Upper lobe of left lung (tissue), 6 donors: ENCODE measurements around the gene PDE7B. TPM values are rescaled to one million over a fixed set of nuclear protein-coding genes. Genes with fewer than 3 reads are reported as not detected.

Source experiments
- ATAC-seq, 2 donors: fragments of 200-7000 bp; cut with Tn5 transposase; one replicate each; pipeline ENCODE4 v1.9.1; 2022; ENCODE audit warnings: mild to moderate bottlenecking in 2 of 2, moderate library complexity in 2 of 2; ENCODE audit not compliant: low FRiP score in 2 of 2
- DNase-seq, 2 donors: peaks; one replicate each; pipeline ENCODE4 v3.0.0-alpha.2; 2019 to 2020
- H3K27ac ChIP-seq, 4 donors: fragments of 200-600 bp; sonication (generic); one replicate each; pipeline ENCODE4 v1.5.1; 2016 to 2019
- H3K27me3 ChIP-seq, 4 donors: fragments of 200-600 bp; sonication (generic); one replicate each; pipeline ENCODE4 v1.5.1; 2017 to 2019
- H3K36me3 ChIP-seq, 4 donors: fragments of 200-600 bp; sonication (generic); one replicate each; pipeline ENCODE4 v1.5.1; 2016 to 2019
- H3K4me1 ChIP-seq, 4 donors: fragments of 200-600 bp; sonication (generic); one replicate each; pipeline ENCODE4 v1.5.1; 2018 to 2019
- H3K4me3 ChIP-seq, 4 donors: fragments of 200-600 bp; sonication (generic); one replicate each; pipeline ENCODE4 v1.5.1; 2017 to 2019; ENCODE audit warnings: mild to moderate bottlenecking in 2 of 4, moderate library complexity in 1 of 4
- H3K9me3 ChIP-seq, 4 donors: fragments of 200-600 bp; sonication (generic); one replicate each; pipeline ENCODE4 v1.5.1; 2018 to 2019
- CTCF ChIP-seq, 6 experiments: fragments of 450-650 bp in 4 of 6; fragments of 200-600 bp in 2 of 6; sonication (generic) in 2 of 6; IDR thresholded peaks; one replicate each; pipeline ENCODE4 v1.5.1; 2016 to 2019; ENCODE audit warnings: antibody characterized with exemption in 6 of 6
- EP300 ChIP-seq, 4 donors: sonication (generic); formaldehyde crosslinking; IDR thresholded peaks; one replicate each; pipeline ENCODE4 v1.5.1; 2017; ENCODE audit warnings: antibody characterized with exemption in 4 of 4, control low read depth in 2 of 4
- POLR2A ChIP-seq, 4 donors: fragments of 450-650 bp; IDR thresholded peaks; one replicate each; pipeline ENCODE4 v1.5.1; 2016 to 2017; ENCODE audit warnings: antibody characterized with exemption in 4 of 4, mild to moderate bottlenecking in 2 of 4
- POLR2AphosphoS5 ChIP-seq, 2 donors: sonication (generic); formaldehyde crosslinking; IDR thresholded peaks; one replicate each; pipeline ENCODE4 v1.5.1; 2017; ENCODE audit warnings: antibody characterized with exemption in 2 of 2
- WGBS, 2 donors: methylation state at CpG; one replicate each; pipeline ENCODE4 v1.1.5; 2017 to 2018; 5-methylcytosine and 5-hydroxymethylcytosine counted together
- total RNA-seq, 6 donors: library from RNA; depleted of rRNA in 4 of 6; stranded (reverse); fragments of >200 nt in 4 of 6; gene quantifications; one replicate each; pipeline versions ENCODE4 v1.1.0 to v1.2.1, GENCODE V29; 2016 to 2021
- donor health status: DM: no; HTN: no; CAD: no; lungs with moderate emphysema.
- donor health status: DM: no; HTN: yes; CAD: no; lungs with severe emphysema.

The PDE7B gene
- total RNA-seq, 6 donors from 2014 or later = 1.0 to 4.4 (median 2.6) TPM

DNA sequence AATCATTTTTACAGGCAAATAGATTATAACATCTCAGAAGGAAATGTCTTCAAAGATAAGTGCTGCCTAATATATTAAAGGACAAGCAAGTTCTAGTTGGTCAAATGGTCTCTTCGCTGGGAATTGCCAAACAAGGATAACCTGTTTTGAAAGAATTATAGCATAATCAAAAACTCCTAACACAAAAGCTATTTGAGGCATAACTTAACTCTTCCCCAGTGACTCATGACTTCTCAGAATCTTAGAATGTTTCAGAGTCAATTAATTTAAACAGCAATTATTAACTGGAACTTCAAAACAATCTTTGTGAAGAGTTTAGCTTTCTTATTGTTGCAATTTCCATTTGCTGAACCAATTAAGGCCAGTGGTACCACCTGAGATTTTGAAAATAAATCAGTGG, 272.0 kb downstream of the PDE7B start:
- Histone ChIP-seq H3K36me3 (no peaks in the 10 kb centered on the region), H3K27ac (no peak overlapping the region), H3K9me3 (no peaks in the 10 kb centered on the region), H3K27me3 (no peaks in the 10 kb centered on the region), H3K4me3 (no peak overlapping the region), H3K4me1 (peaks cover 0 to 8% (median 0%) of the 10 kb centered on the region in 4 donors)
- DNase-seq (no peak), ATAC-seq (no peak)
- 49 to 55% methylated on average over 1 of the region's 1 CpG for WGBS, 2 donors
- TF ChIP-seq CTCF (IDR thresholded peaks at IDR 0.05) = no peak
- no peak for TF ChIP-seq POLR2AphosphoS5 (IDR thresholded peaks at IDR 0.05)
- TF ChIP-seq POLR2A (IDR thresholded peaks at IDR 0.05) = no peak
- TF ChIP-seq EP300 (IDR thresholded peaks at IDR 0.05) = no peak

GRCh38 chr6:136125585-136125984, 274.1 kb downstream of the PDE7B start:
- ATAC-seq (no peak), DNase-seq (peak in 1 of 2 donors; percentile 40)
- peaks cover 0 to 8% (median 0%) of the 10 kb centered on the region in 4 donors for H3K4me1 ChIP-seq
- H3K4me3 ChIP-seq = no peak overlapping the region
- no peaks in the 10 kb centered on the region for H3K9me3 ChIP-seq
- H3K27ac ChIP-seq = no peak overlapping the region
- no peak for TF ChIP-seq EP300 (IDR thresholded peaks at IDR 0.05)
- no peak for TF ChIP-seq CTCF (IDR thresholded peaks at IDR 0.05)
- TF ChIP-seq POLR2AphosphoS5 (IDR thresholded peaks at IDR 0.05) = no peak
- TF ChIP-seq POLR2A (IDR thresholded peaks at IDR 0.05) = no peak
- H3K27me3 ChIP-seq = no peaks in the 10 kb centered on the region
- no peaks in the 10 kb centered on the region for H3K36me3 ChIP-seq
- WGBS, 2 donors = 49 to 74% methylated on average over 2 of the region's 2 CpGs

DNA sequence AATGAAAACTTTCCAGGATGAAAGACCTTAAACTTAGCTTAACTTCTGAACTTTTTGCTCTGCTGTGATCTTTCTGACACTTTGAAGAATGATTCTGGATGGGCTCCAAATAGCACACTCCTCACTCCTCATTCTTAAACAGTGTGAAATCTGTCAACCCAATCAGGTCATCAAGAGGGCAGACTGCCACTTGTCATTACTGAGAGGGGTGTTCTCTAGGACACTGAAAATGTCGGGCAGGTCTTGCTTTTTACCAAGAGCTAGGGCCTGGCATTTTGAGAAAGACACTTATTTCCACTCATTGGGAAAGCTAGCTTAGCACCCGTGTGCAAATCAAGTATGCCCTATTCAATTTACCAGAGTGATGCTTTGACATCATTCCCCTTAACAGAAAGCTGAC, 276.4 kb downstream of the PDE7B start:
- Histone ChIP-seq H3K36me3 (no peaks in the 10 kb centered on the region), H3K4me1 (peaks cover 0 to 8% (median 0%) of the 10 kb centered on the region in 4 donors), H3K27me3 (no peaks in the 10 kb centered on the region), H3K9me3 (no peaks in the 10 kb centered on the region), H3K4me3 (no peak overlapping the region), H3K27ac (no peak overlapping the region)
- no peak for ATAC-seq
- TF ChIP-seq POLR2AphosphoS5 (IDR thresholded peaks at IDR 0.05) = no peak
- no peak for TF ChIP-seq POLR2A (IDR thresholded peaks at IDR 0.05)
- TF ChIP-seq EP300 (IDR thresholded peaks at IDR 0.05) = no peak
- TF ChIP-seq CTCF (IDR thresholded peaks at IDR 0.05) = no peak
- no peak for DNase-seq
- 6 to 33% methylated on average over 2 of the region's 2 CpGs for WGBS, 2 donors

DNA sequence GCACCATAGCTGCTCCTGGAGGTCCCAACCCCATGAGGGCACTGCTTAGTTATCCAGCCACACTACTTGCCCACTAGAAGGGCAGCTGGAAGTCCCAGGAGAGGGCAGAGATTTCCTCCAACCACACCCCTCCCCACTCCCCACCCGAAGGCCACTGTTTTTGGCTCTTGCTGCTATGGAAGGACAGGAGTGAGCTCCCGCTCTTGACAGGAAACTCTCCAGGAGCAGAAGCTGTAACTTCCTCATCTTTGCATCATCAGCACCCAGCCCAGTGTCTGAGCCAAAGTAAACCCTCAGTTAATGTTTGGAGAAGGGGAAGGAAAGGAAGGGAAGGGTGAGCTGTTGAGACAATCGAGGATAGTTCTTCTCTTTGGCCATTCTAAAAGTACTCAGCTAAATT, 277.9 kb downstream of the PDE7B start:
- ATAC-seq (peak in 1 of 2 donors; percentile 52), DNase-seq (no peak)
- Histone ChIP-seq H3K27me3 (no peaks in the 10 kb centered on the region), H3K9me3 (no peaks in the 10 kb centered on the region), H3K4me1 (peaks cover 0 to 8% (median 0%) of the 10 kb centered on the region in 4 donors), H3K4me3 (no peak overlapping the region), H3K36me3 (no peaks in the 10 kb centered on the region), H3K27ac (no peak overlapping the region)
- no peak for TF ChIP-seq EP300 (IDR thresholded peaks at IDR 0.05)
- TF ChIP-seq CTCF (IDR thresholded peaks at IDR 0.05) = no peak
- no peak for TF ChIP-seq POLR2A (IDR thresholded peaks at IDR 0.05)
- no peak for TF ChIP-seq POLR2AphosphoS5 (IDR thresholded peaks at IDR 0.05)
- WGBS, 2 donors = 29 to 39% methylated on average over 3 of the region's 3 CpGs

GRCh38 chr6:136134268-136134667, 282.8 kb downstream of the PDE7B start:
- no peak for DNase-seq
- TF ChIP-seq POLR2AphosphoS5 (IDR thresholded peaks at IDR 0.05) (no peak), EP300 (IDR thresholded peaks at IDR 0.05) (no peak), POLR2A (IDR thresholded peaks at IDR 0.05) (no peak), CTCF (IDR thresholded peaks at IDR 0.05) (no peak)
- H3K27ac ChIP-seq = no peak overlapping the region
- WGBS, 2 donors = 84 to 93% methylated on average over 5 of the region's 5 CpGs
- H3K27me3 ChIP-seq = no peaks in the 10 kb centered on the region
- H3K9me3 ChIP-seq = no peaks in the 10 kb centered on the region
- H3K4me3 ChIP-seq = no peak overlapping the region
- no peak for ATAC-seq
- no peaks in the 10 kb centered on the region for H3K4me1 ChIP-seq
- H3K36me3 ChIP-seq = no peaks in the 10 kb centered on the region
